Tibial nerve (tissue), 4 donors: Measurements from ENCODE around the gene RRM2. TPM values are rescaled to one million over a fixed set of nuclear protein-coding genes. Genes with fewer than 3 reads are reported as not detected.
"Not testable (repeated sequence)": the region's sequence is repeated elsewhere in the genome, so short reads cannot be mapped to it uniquely, and the experiment has no call there.

Experiments
- DNase-seq, 2 donors: peaks; one replicate each; pipeline ENCODE4 v3.0.0-alpha.2; 2019; ENCODE audit warnings: low spot score in 2 of 2
- H3K27ac ChIP-seq, 4 donors: fragments of 200-600 bp; sonication (generic) in 3 of 4; one replicate each; pipeline ENCODE4 v1.5.1; 2017 to 2019; ENCODE audit warnings: mild to moderate bottlenecking in 1 of 4
- H3K27me3 ChIP-seq, 2 donors: fragments of 200-600 bp; sonication (generic) in 1 of 2; one replicate each; pipeline versions ENCODE4 v1.5.1 to v1.6.0; 2017 to 2019
- H3K36me3 ChIP-seq, 3 donors: fragments of 200-600 bp; sonication (generic); one replicate each; pipeline ENCODE4 v1.5.1; 2018 to 2019
- H3K4me1 ChIP-seq, 4 donors: fragments of 200-600 bp; sonication (generic) in 3 of 4; one replicate each; pipeline ENCODE4 v1.5.1; 2017 to 2019
- H3K4me3 ChIP-seq, 4 donors: fragments of 200-600 bp; sonication (generic) in 3 of 4; one replicate each; pipeline ENCODE4 v1.5.1; 2017 to 2019; ENCODE audit warnings: mild to moderate bottlenecking in 1 of 4, moderate library complexity in 1 of 4
- H3K9me3 ChIP-seq, 4 donors: fragments of 200-600 bp; sonication (generic) in 3 of 4; one replicate each; pipeline ENCODE4 v1.5.1; 2017 to 2019
- CTCF ChIP-seq, 5 experiments: fragments of 200-600 bp in 3 of 5; fragments of 450-650 bp in 2 of 5; sonication (generic) in 3 of 5; IDR thresholded peaks; one replicate each; pipeline ENCODE4 v1.5.1; 2016 to 2019; ENCODE audit warnings: antibody characterized with exemption in 5 of 5, mild to moderate bottlenecking in 3 of 5, moderate library complexity in 2 of 5
- EP300 ChIP-seq, 2 donors: sonication (generic); formaldehyde crosslinking; IDR thresholded peaks; one replicate each; pipeline ENCODE4 v1.6.1; 2017; ENCODE audit warnings: antibody characterized with exemption in 2 of 2, mild to moderate bottlenecking in 1 of 2
- POLR2A ChIP-seq, 2 donors: fragments of 450-650 bp; IDR thresholded peaks; one replicate each; pipeline ENCODE4 v1.6.1; 2017; ENCODE audit warnings: antibody characterized with exemption in 2 of 2, mild to moderate bottlenecking in 2 of 2, moderate library complexity in 2 of 2
- WGBS, 2 donors: methylation state at CpG; one replicate each; pipeline ENCODE4 v1.1.5; 2018; 5-methylcytosine and 5-hydroxymethylcytosine counted together
- total RNA-seq, 4 donors: library from RNA; depleted of rRNA; stranded (reverse); fragments of >200 nt; gene quantifications; one replicate each; pipeline ENCODE4 v1.1.0, GENCODE V29; 2016

Gene RRM2
- total RNA-seq, 4 donors from 2014 or later, result 0.59 to 0.60 TPM; not detected in 2

GRCh38 chr2:10142640-10142965 is 20.1 kb downstream of the RRM2 start:
- DNase-seq, result no peak
- Histone ChIP-seq H3K36me3 (no peaks in the 10 kb centered on the region), H3K4me3 (no peak overlapping the region), H3K9me3 (no peaks in the 10 kb centered on the region), H3K4me1 (no peaks in the 10 kb centered on the region), H3K27me3 (no peaks in the 10 kb centered on the region), H3K27ac (no peak overlapping the region)
- WGBS, 2 donors, result 92 to 95% methylated on average over 11 of the region's 11 CpGs
- no peak for TF ChIP-seq POLR2A (IDR thresholded peaks at IDR 0.05)
- no peak for TF ChIP-seq CTCF (IDR thresholded peaks at IDR 0.05)
- TF ChIP-seq EP300 (IDR thresholded peaks at IDR 0.05), result no peak

GRCh38 chr2:10144771-10145518 is 22.4 kb downstream of the RRM2 start:
- H3K4me3 ChIP-seq, result no peak overlapping the region
- H3K9me3 ChIP-seq, result no peaks in the 10 kb centered on the region
- no peaks in the 10 kb centered on the region for H3K36me3 ChIP-seq
- H3K27ac ChIP-seq, result no peak overlapping the region
- TF ChIP-seq EP300 (IDR thresholded peaks at IDR 0.05) (no peak), POLR2A (IDR thresholded peaks at IDR 0.05) (no peak), CTCF (IDR thresholded peaks at IDR 0.05) (no peak)
- 64 to 71% methylated on average over 16 of the region's 16 CpGs for WGBS, 2 donors
- H3K27me3 ChIP-seq, result no peaks in the 10 kb centered on the region
- no peak for DNase-seq
- no peaks in the 10 kb centered on the region for H3K4me1 ChIP-seq

- H3K36me3 ChIP-seq, result no peaks in the 10 kb centered on the region
- no peaks in the 10 kb centered on the region for H3K27me3 ChIP-seq
- WGBS, 2 donors, result 75% methylated on average over 13 of the region's 13 CpGs
- no peaks in the 10 kb centered on the region for H3K4me1 ChIP-seq
- H3K4me3 ChIP-seq, result no peak overlapping the region
- TF ChIP-seq POLR2A (IDR thresholded peaks at IDR 0.05), result no peak
- no peak for TF ChIP-seq CTCF (IDR thresholded peaks at IDR 0.05)
- no peak for TF ChIP-seq EP300 (IDR thresholded peaks at IDR 0.05)
- no peaks in the 10 kb centered on the region for H3K9me3 ChIP-seq
- no peak overlapping the region for H3K27ac ChIP-seq
- DNase-seq, result no peak
Observed at GRCh38 chr2:10145519-10146357, 23.2 kb downstream of the RRM2 start.

GRCh38 chr2:10146366-10147005 is 23.9 kb downstream of the RRM2 start:
- no peak overlapping the region for H3K4me3 ChIP-seq
- H3K27ac ChIP-seq, result no peak overlapping the region
- DNase-seq, result no peak
- no peaks in the 10 kb centered on the region for H3K27me3 ChIP-seq
- H3K36me3 ChIP-seq, result no peaks in the 10 kb centered on the region
- WGBS, 2 donors, result 89 to 93% methylated on average over 14 of the region's 14 CpGs
- no peak for TF ChIP-seq POLR2A (IDR thresholded peaks at IDR 0.05)
- no peak for TF ChIP-seq CTCF (IDR thresholded peaks at IDR 0.05)
- no peak for TF ChIP-seq EP300 (IDR thresholded peaks at IDR 0.05)
- no peaks in the 10 kb centered on the region for H3K9me3 ChIP-seq
- H3K4me1 ChIP-seq, result no peaks in the 10 kb centered on the region

GRCh38 chr2:10147050-10147660 is 24.6 kb downstream of the RRM2 start:
- not testable (repeated sequence) for H3K9me3 ChIP-seq, H3K27ac ChIP-seq, H3K36me3 ChIP-seq, H3K4me1 ChIP-seq, DNase-seq, H3K4me3 ChIP-seq, H3K27me3 ChIP-seq
- WGBS, 2 donors, result 94 to 96% methylated on average over 15 of the region's 15 CpGs
